MM.1S (cell line): ENCODE results near the gene MLXIPL.

ENCODE experiments used
- CTCF ChIP-seq: fragments of 300-600 bp; sonication (generic); IDR thresholded peaks from 2 replicates; pipeline ENCODE4 v1.5.1; 2016; ENCODE audit warnings: antibody characterized with exemption, low read length, mixed read lengths
- EZH2 ChIP-seq: fragments of 300-600 bp; sonication (generic); optimal IDR thresholded peaks from 2 replicates; pipeline ENCODE3; 2017; ENCODE audit warnings: low read depth, mild to moderate bottlenecking, antibody characterized with exemption, low read length, mixed read lengths

- TF ChIP-seq EZH2 (no peak), CTCF (no peak)
Measured at GRCh38 chr7:73599916-73600315, 24.4 kb downstream of the MLXIPL start.
